SK-N-SH treated with all-trans-retinoic acid at 6 μM for 48 hours (cell line): ENCODE measurements around the gene ITPKB.

Source experiments
- ATAC-seq: fragments of 200-7000 bp; cut with Tn5 transposase; 3 replicates; pipeline ENCODE4 v1.9.1; 2020; ENCODE audit warnings: mild to moderate bottlenecking, moderate library complexity
- ARNTL ChIP-seq: fragments of 450-650 bp; formaldehyde crosslinking; IDR thresholded peaks from 2 replicates; pipeline ENCODE4 v1.5.0; 2020; ENCODE audit warnings: low read depth, mild to moderate bottlenecking, moderate library complexity, borderline replicate concordance
- BACH2 ChIP-seq: fragments of 250-450 bp; sonication (Bioruptor Pico); IDR thresholded peaks from 2 replicates; pipeline ENCODE4 v1.9.0; 2021; ENCODE audit warnings: mild to moderate bottlenecking, borderline replicate concordance
- ESRRG ChIP-seq: fragments of 250-450 bp; sonication (Bioruptor Pico); IDR thresholded peaks from 2 replicates; pipeline ENCODE4 v1.6.1; 2021; ENCODE audit warnings: mild to moderate bottlenecking
- GLIS3 ChIP-seq: fragments of 250-450 bp; sonication (Bioruptor Pico); IDR thresholded peaks from 2 replicates; pipeline ENCODE4 v1.5.0; 2020; ENCODE audit warnings: mild to moderate bottlenecking, moderate library complexity
- OSR1 ChIP-seq: fragments of 250-450 bp; sonication (Bioruptor Pico); IDR thresholded peaks from 2 replicates; pipeline ENCODE4 v1.8.0; 2022; ENCODE audit warnings: moderate library complexity, mild to moderate bottlenecking, inconsistent platforms
- PPARA ChIP-seq: fragments of 250-450 bp; sonication (Bioruptor Pico); IDR thresholded peaks from 2 replicates; pipeline ENCODE4 v1.5.0; 2020; ENCODE audit warnings: mild to moderate bottlenecking, borderline replicate concordance
- SNAI2 ChIP-seq: fragments of 250-450 bp; sonication (Bioruptor Pico); IDR thresholded peaks from 2 replicates; pipeline ENCODE4 v1.5.0; 2020; ENCODE audit warnings: mild to moderate bottlenecking, moderate library complexity
- TCF4 ChIP-seq: fragments of 250-450 bp; sonication (Bioruptor Pico); IDR thresholded peaks from 2 replicates; pipeline ENCODE4 v1.8.0; 2021; ENCODE audit warnings: mild to moderate bottlenecking, moderate library complexity, borderline replicate concordance
- ZC3H10 ChIP-seq: fragments of 250-450 bp; sonication (Bioruptor Pico); IDR thresholded peaks from 2 replicates; pipeline ENCODE4 v1.5.1; 2021; ENCODE audit warnings: mild to moderate bottlenecking, moderate library complexity
- ZFP3 ChIP-seq: fragments of 250-450 bp; sonication (Bioruptor Pico); IDR thresholded peaks from 2 replicates; pipeline ENCODE4 v1.5.0; 2020; ENCODE audit warnings: mild to moderate bottlenecking, moderate library complexity
- ZFP30 ChIP-seq: fragments of 450-650 bp; formaldehyde crosslinking; IDR thresholded peaks from 2 replicates; pipeline ENCODE4 v1.5.0; 2022; ENCODE audit warnings: mild to moderate bottlenecking, moderate library complexity
- ZNF565 ChIP-seq: fragments of 450-650 bp; formaldehyde crosslinking; conservative IDR thresholded peaks from 2 replicates; pipeline ENCODE4 v1.5.0; 2020; ENCODE audit warnings: low read depth, mild to moderate bottlenecking, moderate library complexity
- ZNF70 ChIP-seq: fragments of 450-650 bp; formaldehyde crosslinking; IDR thresholded peaks from 2 replicates; pipeline ENCODE4 v1.5.0; 2020; ENCODE audit warnings: mild to moderate bottlenecking, moderate library complexity
- ZNF8 ChIP-seq: fragments of 450-650 bp; formaldehyde crosslinking; IDR thresholded peaks from 2 replicates; pipeline ENCODE4 v1.5.0; 2020; ENCODE audit warnings: mild to moderate bottlenecking, moderate library complexity
- TF ChIP-seq, protein P1 (sequence below): fragments of 250-450 bp; sonication (Bioruptor Pico); IDR thresholded peaks from 2 replicates; pipeline ENCODE4 v1.5.0; 2020; ENCODE audit warnings: mild to moderate bottlenecking, moderate library complexity
- TF ChIP-seq, protein P2 (sequence below): fragments of 250-450 bp; sonication (Bioruptor Pico); IDR thresholded peaks from 2 replicates; pipeline ENCODE4 v1.5.1; 2020; ENCODE audit warnings: low read depth, mild to moderate bottlenecking, moderate library complexity
- TF ChIP-seq, protein P3 (sequence below): fragments of 250-450 bp; sonication (Bioruptor Pico); IDR thresholded peaks from 2 replicates; pipeline ENCODE4 v1.8.0; 2020; ENCODE audit warnings: mild to moderate bottlenecking, moderate library complexity, borderline replicate concordance
- TF ChIP-seq, protein P4 (sequence below): fragments of 250-450 bp; sonication (Bioruptor Pico); IDR thresholded peaks from 2 replicates; pipeline ENCODE4 v1.5.1; 2021; ENCODE audit warnings: mild to moderate bottlenecking, moderate library complexity

Gene ITPKB

DNA sequence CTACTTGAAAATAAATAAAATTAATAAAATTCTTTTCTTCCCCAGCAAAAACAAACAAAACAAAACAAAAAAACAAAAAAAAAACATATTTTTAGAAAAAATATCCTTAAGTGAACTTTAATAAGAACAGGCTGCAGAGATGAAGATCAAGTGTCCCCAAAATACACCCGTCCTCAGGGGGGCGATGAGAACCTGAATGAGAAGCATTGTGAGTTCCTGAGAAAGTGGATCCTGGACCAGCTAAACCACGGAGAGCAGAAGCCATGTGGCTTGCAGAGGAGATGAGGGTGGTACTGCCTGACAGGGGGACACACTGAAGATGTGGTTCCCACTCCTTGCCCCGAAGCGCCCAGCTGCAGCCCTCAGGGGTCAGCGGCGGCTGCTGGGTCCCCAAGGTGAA lies 89.3 kb downstream of the ITPKB start:
- ATAC-seq, result peak; percentile 16; the same call in 1 of the 3 replicates
- TF ChIP-seq, protein P1, sequence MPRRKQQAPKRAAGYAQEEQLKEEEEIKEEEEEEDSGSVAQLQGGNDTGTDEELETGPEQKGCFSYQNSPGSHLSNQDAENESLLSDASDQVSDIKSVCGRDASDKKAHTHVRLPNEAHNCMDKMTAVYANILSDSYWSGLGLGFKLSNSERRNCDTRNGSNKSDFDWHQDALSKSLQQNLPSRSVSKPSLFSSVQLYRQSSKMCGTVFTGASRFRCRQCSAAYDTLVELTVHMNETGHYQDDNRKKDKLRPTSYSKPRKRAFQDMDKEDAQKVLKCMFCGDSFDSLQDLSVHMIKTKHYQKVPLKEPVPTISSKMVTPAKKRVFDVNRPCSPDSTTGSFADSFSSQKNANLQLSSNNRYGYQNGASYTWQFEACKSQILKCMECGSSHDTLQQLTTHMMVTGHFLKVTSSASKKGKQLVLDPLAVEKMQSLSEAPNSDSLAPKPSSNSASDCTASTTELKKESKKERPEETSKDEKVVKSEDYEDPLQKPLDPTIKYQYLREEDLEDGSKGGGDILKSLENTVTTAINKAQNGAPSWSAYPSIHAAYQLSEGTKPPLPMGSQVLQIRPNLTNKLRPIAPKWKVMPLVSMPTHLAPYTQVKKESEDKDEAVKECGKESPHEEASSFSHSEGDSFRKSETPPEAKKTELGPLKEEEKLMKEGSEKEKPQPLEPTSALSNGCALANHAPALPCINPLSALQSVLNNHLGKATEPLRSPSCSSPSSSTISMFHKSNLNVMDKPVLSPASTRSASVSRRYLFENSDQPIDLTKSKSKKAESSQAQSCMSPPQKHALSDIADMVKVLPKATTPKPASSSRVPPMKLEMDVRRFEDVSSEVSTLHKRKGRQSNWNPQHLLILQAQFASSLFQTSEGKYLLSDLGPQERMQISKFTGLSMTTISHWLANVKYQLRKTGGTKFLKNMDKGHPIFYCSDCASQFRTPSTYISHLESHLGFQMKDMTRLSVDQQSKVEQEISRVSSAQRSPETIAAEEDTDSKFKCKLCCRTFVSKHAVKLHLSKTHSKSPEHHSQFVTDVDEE (CRISPR knock-in tag), result no peak
- TF ChIP-seq ZFP3 (CRISPR knock-in tag), result no peak
- TF ChIP-seq TCF4 (CRISPR knock-in tag), result no peak
- TF ChIP-seq, protein P2, sequence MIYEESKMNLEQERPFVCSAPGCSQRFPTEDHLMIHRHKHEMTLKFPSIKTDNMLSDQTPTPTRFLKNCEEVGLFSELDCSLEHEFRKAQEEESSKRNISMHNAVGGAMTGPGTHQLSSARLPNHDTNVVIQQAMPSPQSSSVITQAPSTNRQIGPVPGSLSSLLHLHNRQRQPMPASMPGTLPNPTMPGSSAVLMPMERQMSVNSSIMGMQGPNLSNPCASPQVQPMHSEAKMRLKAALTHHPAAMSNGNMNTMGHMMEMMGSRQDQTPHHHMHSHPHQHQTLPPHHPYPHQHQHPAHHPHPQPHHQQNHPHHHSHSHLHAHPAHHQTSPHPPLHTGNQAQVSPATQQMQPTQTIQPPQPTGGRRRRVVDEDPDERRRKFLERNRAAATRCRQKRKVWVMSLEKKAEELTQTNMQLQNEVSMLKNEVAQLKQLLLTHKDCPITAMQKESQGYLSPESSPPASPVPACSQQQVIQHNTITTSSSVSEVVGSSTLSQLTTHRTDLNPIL (CRISPR knock-in tag), result no peak
- TF ChIP-seq ZNF565 (CRISPR knock-in tag), result no peak
- no peak for TF ChIP-seq PPARA (CRISPR knock-in tag)
- no peak for TF ChIP-seq GLIS3 (CRISPR knock-in tag)
- TF ChIP-seq OSR1, result no peak
- no peak for TF ChIP-seq SNAI2 (CRISPR knock-in tag)
- TF ChIP-seq BACH2 (CRISPR knock-in tag), result no peak
- no peak for TF ChIP-seq ZFP30 (CRISPR knock-in tag)
- no peak for TF ChIP-seq ZC3H10 (CRISPR knock-in tag)
- no peak for TF ChIP-seq ARNTL (CRISPR knock-in tag)
- no peak for TF ChIP-seq ZNF8 (CRISPR knock-in tag)
- TF ChIP-seq, protein P3, sequence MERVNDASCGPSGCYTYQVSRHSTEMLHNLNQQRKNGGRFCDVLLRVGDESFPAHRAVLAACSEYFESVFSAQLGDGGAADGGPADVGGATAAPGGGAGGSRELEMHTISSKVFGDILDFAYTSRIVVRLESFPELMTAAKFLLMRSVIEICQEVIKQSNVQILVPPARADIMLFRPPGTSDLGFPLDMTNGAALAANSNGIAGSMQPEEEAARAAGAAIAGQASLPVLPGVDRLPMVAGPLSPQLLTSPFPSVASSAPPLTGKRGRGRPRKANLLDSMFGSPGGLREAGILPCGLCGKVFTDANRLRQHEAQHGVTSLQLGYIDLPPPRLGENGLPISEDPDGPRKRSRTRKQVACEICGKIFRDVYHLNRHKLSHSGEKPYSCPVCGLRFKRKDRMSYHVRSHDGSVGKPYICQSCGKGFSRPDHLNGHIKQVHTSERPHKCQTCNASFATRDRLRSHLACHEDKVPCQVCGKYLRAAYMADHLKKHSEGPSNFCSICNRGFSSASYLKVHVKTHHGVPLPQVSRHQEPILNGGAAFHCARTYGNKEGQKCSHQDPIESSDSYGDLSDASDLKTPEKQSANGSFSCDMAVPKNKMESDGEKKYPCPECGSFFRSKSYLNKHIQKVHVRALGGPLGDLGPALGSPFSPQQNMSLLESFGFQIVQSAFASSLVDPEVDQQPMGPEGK (CRISPR knock-in tag), result no peak

DNA sequence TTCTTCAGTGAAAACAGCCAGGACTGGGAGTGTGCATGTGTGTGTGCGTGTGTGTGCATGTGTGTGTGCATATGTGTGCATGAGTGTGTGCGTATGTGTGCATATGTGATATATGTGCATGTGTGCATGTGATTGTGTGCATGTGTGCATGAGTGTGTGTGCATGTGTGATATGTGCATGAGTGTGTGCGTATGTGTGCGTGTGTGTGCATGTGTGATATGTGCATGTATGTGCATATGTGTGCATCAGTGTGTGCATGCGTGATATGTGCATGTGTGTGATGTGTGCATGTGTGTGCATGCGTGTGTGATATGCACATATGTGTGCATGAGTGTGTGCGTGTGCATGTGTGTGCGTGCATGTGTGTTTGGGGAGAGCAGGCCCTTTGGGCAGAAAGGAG lies 89.8 kb downstream of the ITPKB start:
- ATAC-seq, result no peak
- no peak for TF ChIP-seq ESRRG
- no peak for TF ChIP-seq ZC3H10 (CRISPR knock-in tag)
- no peak for TF ChIP-seq SNAI2 (CRISPR knock-in tag)
- TF ChIP-seq ZNF70, result no peak
- TF ChIP-seq, protein P4, sequence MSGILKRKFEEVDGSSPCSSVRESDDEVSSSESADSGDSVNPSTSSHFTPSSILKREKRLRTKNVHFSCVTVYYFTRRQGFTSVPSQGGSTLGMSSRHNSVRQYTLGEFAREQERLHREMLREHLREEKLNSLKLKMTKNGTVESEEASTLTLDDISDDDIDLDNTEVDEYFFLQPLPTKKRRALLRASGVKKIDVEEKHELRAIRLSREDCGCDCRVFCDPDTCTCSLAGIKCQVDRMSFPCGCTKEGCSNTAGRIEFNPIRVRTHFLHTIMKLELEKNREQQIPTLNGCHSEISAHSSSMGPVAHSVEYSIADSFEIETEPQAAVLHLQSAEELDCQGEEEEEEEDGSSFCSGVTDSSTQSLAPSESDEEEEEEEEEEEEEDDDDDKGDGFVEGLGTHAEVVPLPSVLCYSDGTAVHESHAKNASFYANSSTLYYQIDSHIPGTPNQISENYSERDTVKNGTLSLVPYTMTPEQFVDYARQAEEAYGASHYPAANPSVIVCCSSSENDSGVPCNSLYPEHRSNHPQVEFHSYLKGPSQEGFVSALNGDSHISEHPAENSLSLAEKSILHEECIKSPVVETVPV (CRISPR knock-in tag), result no peak
- no peak for TF ChIP-seq BACH2 (CRISPR knock-in tag)
- TF ChIP-seq TCF4 (CRISPR knock-in tag), result no peak
- no peak for TF ChIP-seq ZNF565 (CRISPR knock-in tag)
- TF ChIP-seq ZFP3 (CRISPR knock-in tag), result no peak
- TF ChIP-seq, protein P1 (CRISPR knock-in tag), result no peak

DNA sequence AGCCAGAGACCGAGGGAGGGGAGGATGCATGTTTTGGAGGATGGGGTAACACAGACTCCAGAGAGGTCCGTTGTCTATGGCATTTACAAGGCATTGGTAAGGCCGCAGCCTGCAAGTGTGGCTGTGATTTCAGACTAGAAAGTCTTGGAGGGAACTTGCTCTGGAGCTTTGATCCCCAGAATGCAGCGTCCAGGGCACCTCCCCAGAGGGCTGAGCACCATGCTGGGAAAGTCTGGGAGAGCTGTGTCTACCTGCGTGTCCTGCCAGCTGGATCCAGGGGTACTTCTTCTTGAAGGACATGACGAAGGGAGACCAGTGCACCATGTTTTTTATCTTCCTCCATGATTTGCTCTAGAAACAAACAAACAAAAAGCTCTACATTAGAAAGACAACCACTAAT lies 90.7 kb downstream of the ITPKB start:
- ATAC-seq, result no peak
- TF ChIP-seq ARNTL (CRISPR knock-in tag), result no peak
- no peak for TF ChIP-seq ZC3H10 (CRISPR knock-in tag)
- TF ChIP-seq ESRRG, result no peak
- no peak for TF ChIP-seq ZNF8 (CRISPR knock-in tag)
- TF ChIP-seq ZNF565 (CRISPR knock-in tag), result no peak
- no peak for TF ChIP-seq TCF4 (CRISPR knock-in tag)
- TF ChIP-seq, protein P4 (CRISPR knock-in tag), result no peak
- no peak for TF ChIP-seq SNAI2 (CRISPR knock-in tag)
- TF ChIP-seq GLIS3 (CRISPR knock-in tag), result no peak
